K562 (cell line): ENCODE data around the gene MPL. TPM values are rescaled to one million over a fixed set of nuclear protein-coding genes. Genes with fewer than 3 reads are reported as not detected.

Experiments
- CEBPZ ChIP-seq: fragments of 150-350 bp; IDR thresholded peaks from 2 replicates; pipeline ENCODE4 v1.6.1; 2014; ENCODE audit warnings: low read depth, mild to moderate bottlenecking, low read length, borderline replicate concordance
- GATA2 ChIP-seq: sonication (generic); formaldehyde crosslinking; IDR thresholded peaks from 2 replicates; pipeline ENCODE4 v1.4.0; 2020; ENCODE audit warnings: mild to moderate bottlenecking, missing genetic modification reagents
- KAT2B ChIP-seq: IDR thresholded peaks from one replicate; pipeline ENCODE4 v1.6.1; 2012; ENCODE audit warnings: low read depth, mild to moderate bottlenecking, control low read depth, inconsistent platforms, low read length, moderate library complexity
- PCBP2 ChIP-seq: fragments of 200-400 bp; formaldehyde crosslinking; IDR thresholded peaks from 2 replicates; pipeline ENCODE4 v1.6.1; 2018; ENCODE audit warnings: low read length, low read depth, mild to moderate bottlenecking, moderate library complexity; ENCODE audit not compliant: poor library complexity, severe bottlenecking
- PML ChIP-seq: IDR thresholded peaks from 2 replicates; pipeline ENCODE4 v1.6.1; 2012; ENCODE audit warnings: low read length, inconsistent platforms
- POLR2A ChIP-seq: fragments of 450-650 bp; conservative IDR thresholded peaks from 2 replicates; pipeline ENCODE4 v1.6.1; 2016
- RBM25 ChIP-seq: fragments of 200-400 bp; formaldehyde crosslinking; IDR thresholded peaks from 2 replicates; pipeline ENCODE4 v1.6.1; 2018; ENCODE audit warnings: low read length, low read depth, moderate library complexity; ENCODE audit not compliant: severe bottlenecking
- REST ChIP-seq, 2 experiments: fragments of 450-650 bp; formaldehyde crosslinking in 1 of 2; IDR thresholded peaks; 2 replicates each; pipeline versions ENCODE4 v1.4.0 to v1.6.1; 2014 to 2020; ENCODE audit warnings: mild to moderate bottlenecking in 2 of 2, borderline replicate concordance in 1 of 2, low read depth in 1 of 2
- TAF9B ChIP-seq: fragments of 450-650 bp; IDR thresholded peaks from 2 replicates; pipeline ENCODE4 v1.6.1; 2018; ENCODE audit warnings: mild to moderate bottlenecking; ENCODE audit not compliant: partially characterized antibody
- TEAD4 ChIP-seq, 2 experiments: sonication (generic) in 1 of 2; formaldehyde crosslinking in 1 of 2; IDR thresholded peaks; 2 replicates each; pipeline versions ENCODE4 v1.6.1 to v1.8.0; 2012 to 2022; ENCODE audit warnings: borderline replicate concordance in 1 of 2, inconsistent platforms in 1 of 2, low read length in 1 of 2, mild to moderate bottlenecking in 1 of 2, missing genetic modification reagents in 1 of 2
- polyA plus RNA-seq, 8 experiments: library from polyadenylated mRNA; depleted of rRNA in 4 of 8; stranded (reverse) in 5 of 8; unstranded in 3 of 8; fragments of >200 nt; fragmentation: Nextera tagmentation in 2 of 8; fragmentation: Illumina TruSeq in 1 of 8; extraction: Ambion mirVana in 2 of 8; extraction: Trizol in 1 of 8; gene quantifications; 2 replicates each; pipeline versions ENCODE4 v1.2.1 to v1.2.3, GENCODE V29; 2011 to 2014; ENCODE audit warnings: inconsistent platforms in 1 of 8, missing spikeins in 1 of 8
- total RNA-seq, 7 experiments: library from RNA; depleted of rRNA in 6 of 7; stranded (reverse); fragments of >200 nt in 6 of 7; fragmentation: Illumina TruSeq in 2 of 7; extraction: Trizol in 2 of 7; gene quantifications; 2 replicates each; pipeline versions ENCODE4 v1.2.1 to v1.2.3, GENCODE V29; 2011 to 2021; ENCODE audit warnings: low replicate concordance in 1 of 7

MPL gene
- total and polyA plus RNA-seq, 9 of the 15 experiments (the other 6 are each of a cell fraction or from before 2014, with no cell fraction given), result not detected

DNA sequence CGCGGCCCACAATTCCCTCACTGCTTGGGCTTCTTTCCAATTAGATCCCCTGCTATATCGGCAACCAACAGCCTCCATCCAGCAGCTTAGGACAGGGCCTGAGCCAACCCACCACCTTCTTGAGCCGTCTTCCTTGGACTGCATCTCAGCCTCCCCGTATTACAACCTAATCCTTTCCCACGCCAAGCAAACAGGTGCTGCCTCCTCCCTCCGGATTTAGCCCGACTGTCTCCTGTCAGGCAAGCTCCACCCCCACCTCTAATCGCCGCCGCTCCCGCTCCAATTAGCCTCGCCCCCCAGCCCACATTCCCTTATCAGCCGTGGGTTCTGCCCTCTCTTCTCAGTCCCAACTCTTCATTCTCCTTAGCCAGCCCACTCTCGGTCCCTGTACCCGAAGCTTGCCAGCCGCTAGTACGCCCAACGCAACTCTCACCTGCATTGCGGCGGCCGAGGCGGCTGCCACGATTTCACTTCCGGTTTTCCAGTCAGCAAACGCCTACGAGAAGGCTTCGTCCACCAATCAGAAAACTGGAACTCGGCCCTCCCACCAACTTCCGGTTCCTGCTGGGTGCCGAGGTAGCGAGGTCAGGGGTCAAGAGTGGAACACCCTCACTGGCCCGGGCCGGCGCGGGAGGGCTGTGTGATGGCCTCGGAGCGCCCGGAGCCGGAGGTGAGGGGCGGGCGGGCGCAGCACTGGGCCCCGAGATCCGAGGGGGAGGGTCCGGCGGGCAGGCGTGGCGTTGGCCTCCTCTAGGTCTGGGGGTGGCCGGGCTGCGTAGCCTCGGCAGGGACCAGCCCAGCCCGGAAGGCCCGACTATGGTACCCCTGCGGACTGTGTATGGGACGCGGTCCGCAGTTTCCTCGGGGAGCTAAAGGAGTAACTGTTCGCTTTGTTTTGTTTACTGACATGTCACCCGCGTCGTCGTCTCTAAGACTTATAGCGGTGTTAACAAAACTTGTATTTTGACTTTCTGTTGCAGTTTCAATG lies 52.0 kb downstream of the MPL start, which contains the start of the genes MED8 and SZT2 (continued):
- TF ChIP-seq REST (IDR thresholded peaks at IDR 0.05; ENCODE audit: borderline replicate concordance) (peak; percentile 56; the same call in 1 of the 2 replicates), REST (CRISPR knock-in tag; IDR thresholded peaks at IDR 0.05; ENCODE audit: low read depth) (0 out of 2 replicates have a peak, but pooled peaks have one; percentile 41), KAT2B (no peak), GATA2 (no peak), CEBPZ (peak; percentile 78), TAF9B (peak; percentile 94), POLR2A (peak; percentile 99), PCBP2 (no peak), PML (peak; percentile 69; the same call in 1 of the 2 replicates), TEAD4 (IDR thresholded peaks at IDR 0.05; ENCODE audit: low read length) (peak; percentile 26; the same call in 1 of the 2 replicates), TEAD4 (CRISPR knock-in tag; IDR thresholded peaks at IDR 0.05; ENCODE audit: borderline replicate concordance) (no peak), RBM25 (peak; percentile 81)
